Muscle of leg (tissue), 9 donors: Measurements from ENCODE around the gene TLX2. TPM values are rescaled to one million over a fixed set of nuclear protein-coding genes. Genes with fewer than 3 reads are reported as not detected.

ENCODE experiments used
- polyA plus RNA-seq, 8 donors: library from polyadenylated mRNA; unstranded; fragments of 120-200 nt; gene quantifications; one replicate each; pipeline versions ENCODE4 v1.2.1 to v1.2.3, GENCODE V29; 2013; ENCODE audit warnings: inconsistent platforms in 1 of 8, low replicate concordance in 1 of 8; ENCODE audit not compliant: insufficient read length in 8 of 8, insufficient read depth in 1 of 8
- total RNA-seq: library from RNA; stranded (reverse); fragments of 120-200 nt; gene quantifications from one replicate; pipeline ENCODE4 v1.2.4, GENCODE V29; 2013

TLX2 gene
- total and polyA plus RNA-seq, 9 donors, result 0.14 TPM; not detected in 8

Other genes starting within 250 kb of the TLX2 start
- 2.2 TPM for gene SLC4A5, start 171.0 kb upstream of the TLX2 start, total RNA-seq
- gene SLC4A5, start 171.0 kb upstream of the TLX2 start, polyA plus RNA-seq, result 1 to 10 TPM; 1.2 to 2.2 (median 1.6) TPM
- 56.6 TPM for gene DCTN1, start 134.1 kb upstream of the TLX2 start, total RNA-seq
- gene DCTN1, start 134.1 kb upstream of the TLX2 start, polyA plus RNA-seq, result 100 to 1,000 TPM in 7 of 8 donors, 10 to 100 TPM in 1; 96.4 to 129 (median 108) TPM
- gene C2orf81, start 92.8 kb upstream of the TLX2 start, total RNA-seq, result 1.4 TPM
- 1 to 10 TPM; 2.2 to 3.6 (median 2.7) TPM for gene C2orf81, start 92.8 kb upstream of the TLX2 start, polyA plus RNA-seq
- 7.5 TPM for gene WDR54, start 92.7 kb upstream of the TLX2 start, total RNA-seq
- gene WDR54, start 92.7 kb upstream of the TLX2 start, polyA plus RNA-seq, result 10 to 100 TPM in 7 of 8 donors, 1 to 10 TPM in 1; 8.8 to 15.8 (median 12.0) TPM
- 46.1 TPM for gene RTKN, start 72.5 kb upstream of the TLX2 start, total RNA-seq
- 10 to 100 TPM; 35.4 to 58.5 (median 49.4) TPM for gene RTKN, start 72.5 kb upstream of the TLX2 start, polyA plus RNA-seq
- gene INO80B, start 59.4 kb upstream of the TLX2 start, total RNA-seq, result 21.1 TPM
- 10 to 100 TPM; 15.9 to 26.5 (median 21.5) TPM for gene INO80B, start 59.4 kb upstream of the TLX2 start, polyA plus RNA-seq
- 44.3 TPM for gene WBP1, start 56.0 kb upstream of the TLX2 start, total RNA-seq
- 10 to 100 TPM; 56.0 to 74.9 (median 66.8) TPM for gene WBP1, start 56.0 kb upstream of the TLX2 start, polyA plus RNA-seq
- gene MOGS, start 49.1 kb upstream of the TLX2 start, total RNA-seq, result 32.0 TPM
- gene MOGS, start 49.1 kb upstream of the TLX2 start, polyA plus RNA-seq, result 10 to 100 TPM; 33.8 to 41.3 (median 36.8) TPM
- 81.1 TPM for gene MRPL53, start 41.8 kb upstream of the TLX2 start, total RNA-seq
- gene MRPL53, start 41.8 kb upstream of the TLX2 start, polyA plus RNA-seq, result 10 to 100 TPM; 52.5 to 87.9 (median 78.8) TPM
- 12.3 TPM for gene CCDC142, start 31.5 kb upstream of the TLX2 start, total RNA-seq
- gene CCDC142, start 31.5 kb upstream of the TLX2 start, polyA plus RNA-seq, result 10 to 100 TPM in 1 of 8 donors, 1 to 10 TPM in 7; 7.0 to 10.2 (median 8.3) TPM
- 12.2 TPM for gene TTC31, start 31.4 kb upstream of the TLX2 start, total RNA-seq
- 10 to 100 TPM; 17.5 to 25.7 (median 19.9) TPM for gene TTC31, start 31.4 kb upstream of the TLX2 start, polyA plus RNA-seq
- 0.66 TPM for gene LBX2, start 14.8 kb upstream of the TLX2 start, total RNA-seq
- 1 to 10 TPM in 3 of 8 donors, under 1 TPM in 5; 0.33 to 3.0 (median 0.89) TPM for gene LBX2, start 14.8 kb upstream of the TLX2 start, polyA plus RNA-seq
- 11.4 TPM for gene PCGF1, start 6.8 kb upstream of the TLX2 start, total RNA-seq
- gene PCGF1, start 6.8 kb upstream of the TLX2 start, polyA plus RNA-seq, result 10 to 100 TPM; 11.6 to 16.3 (median 13.2) TPM
- gene DQX1, start 11.8 kb downstream of the TLX2 start, total RNA-seq, result 0.04 TPM
- gene DQX1, start 11.8 kb downstream of the TLX2 start, polyA plus RNA-seq, result 1 to 10 TPM in 1 of 8 donors, under 1 TPM in 6, not detected in 1; 0.11 to 1.3 (median 0.21) TPM
- 58.5 TPM for gene AUP1, start 15.3 kb downstream of the TLX2 start, total RNA-seq
- gene AUP1, start 15.3 kb downstream of the TLX2 start, polyA plus RNA-seq, result 10 to 100 TPM; 59.5 to 84.9 (median 66.6) TPM
- 33.0 TPM for gene HTRA2, start 15.5 kb downstream of the TLX2 start, total RNA-seq
- 10 to 100 TPM; 26.1 to 32.6 (median 28.8) TPM for gene HTRA2, start 15.5 kb downstream of the TLX2 start, polyA plus RNA-seq
- gene LOXL3, start 39.5 kb downstream of the TLX2 start, total RNA-seq, result 6.1 TPM
- gene LOXL3, start 39.5 kb downstream of the TLX2 start, polyA plus RNA-seq, result 10 to 100 TPM in 1 of 8 donors, 1 to 10 TPM in 7; 6.2 to 10.8 (median 7.1) TPM
- gene DOK1, start 40.3 kb downstream of the TLX2 start, total RNA-seq, result 6.4 TPM
- gene DOK1, start 40.3 kb downstream of the TLX2 start, polyA plus RNA-seq, result 1 to 10 TPM; 6.6 to 8.7 (median 7.0) TPM
- gene M1AP, start 133.9 kb downstream of the TLX2 start, total RNA-seq, result 0.18 TPM
- under 1 TPM in 6 of 8 donors, not detected in 2; 0.06 to 0.34 (median 0.14) TPM for gene M1AP, start 133.9 kb downstream of the TLX2 start, polyA plus RNA-seq
- gene SEMA4F, start 139.8 kb downstream of the TLX2 start, total RNA-seq, result 2.8 TPM
- 1 to 10 TPM; 2.1 to 4.6 (median 3.6) TPM for gene SEMA4F, start 139.8 kb downstream of the TLX2 start, polyA plus RNA-seq